HEK293 (cell line): Measurements from ENCODE around the gene C22orf42.
A peak's percentile ranks its signal among the peaks of the same experiment; 100 is the strongest.

Experiments
- CTCF ChIA-PET: fragments of 350-600 bp; formaldehyde crosslinking; extraction: SDS; loops from one replicate; lab custom pipeline; 2021; ENCODE audit warnings: antibody characterized with exemption; lab: Yijun Ruan, JAX
- POLR2A ChIA-PET: fragments of 300-600 bp; formaldehyde crosslinking; extraction: SDS; loops from one replicate; lab custom pipeline; 2020; ENCODE audit warnings: antibody characterized with exemption, inconsistent platforms; lab: Yijun Ruan, JAX
- H3K27ac ChIP-seq: fragments of 200-500 bp; sonication (Bioruptor generic); 2 replicates; pipeline ENCODE4 v1.5.1; 2014; ENCODE audit warnings: low read depth, low read length, control low read depth, inconsistent platforms; ENCODE audit errors: extremely low read depth
- H3K36me3 ChIP-seq, 2 experiments: fragments of 200-500 bp in 1 of 2; sonication (Bioruptor generic) in 1 of 2; 1 replicate in 1 of 2; 2 replicates in 1 of 2; pipeline ENCODE4 v1.5.1; 2014 to 2017; ENCODE audit warnings: inconsistent platforms in 2 of 2, low read length in 2 of 2; ENCODE audit not compliant: control insufficient read depth in 2 of 2, insufficient read depth in 1 of 2
- H3K4me1 ChIP-seq: fragments of 200-500 bp; sonication (Bioruptor generic); 2 replicates; pipeline ENCODE4 v1.5.1; 2014; ENCODE audit warnings: mild to moderate bottlenecking, low read length, inconsistent platforms; ENCODE audit not compliant: control insufficient read depth, insufficient read depth
- H3K4me3 ChIP-seq: 2 replicates; pipeline ENCODE4 v1.5.1; 2011; ENCODE audit warnings: low read depth, mild to moderate bottlenecking, control low read depth, low read length, moderate library complexity
- H3K9me3 ChIP-seq: fragments of 200-500 bp; sonication (Bioruptor generic); 2 replicates; pipeline ENCODE4 v1.5.1; 2014; ENCODE audit warnings: low read depth, low read length, inconsistent platforms; ENCODE audit not compliant: control insufficient read depth, insufficient read depth
- BCL11B ChIP-seq: fragments of 450-650 bp; formaldehyde crosslinking; IDR thresholded peaks from 2 replicates; pipeline ENCODE4 v1.5.1; 2016; ENCODE audit warnings: low read depth, missing biosample characterization, missing genetic modification characterization
- GLIS1 ChIP-seq: fragments of 450-650 bp; formaldehyde crosslinking; IDR thresholded peaks from 2 replicates; pipeline ENCODE4 v1.5.1; 2016; ENCODE audit warnings: missing biosample characterization, missing genetic modification characterization
- GLIS2 ChIP-seq: fragments of 450-650 bp; formaldehyde crosslinking; IDR thresholded peaks from 2 replicates; pipeline ENCODE4 v1.5.1; 2016; ENCODE audit warnings: missing biosample characterization, missing genetic modification characterization
- INSM2 ChIP-seq: fragments of 450-650 bp; formaldehyde crosslinking; IDR thresholded peaks from 2 replicates; pipeline ENCODE4 v1.5.1; 2016; ENCODE audit warnings: missing biosample characterization, missing genetic modification characterization
- KLF16 ChIP-seq: fragments of 450-650 bp; formaldehyde crosslinking; IDR thresholded peaks from 2 replicates; pipeline ENCODE4 v1.5.1; 2017; ENCODE audit warnings: missing biosample characterization, missing genetic modification characterization
- MYNN ChIP-seq: fragments of 450-650 bp; formaldehyde crosslinking; IDR thresholded peaks from 2 replicates; pipeline ENCODE4 v1.5.1; 2016; ENCODE audit warnings: missing biosample characterization, missing genetic modification characterization, borderline replicate concordance
- SP7 ChIP-seq: fragments of 450-650 bp; formaldehyde crosslinking; IDR thresholded peaks from 2 replicates; pipeline ENCODE4 v1.5.1; 2016; ENCODE audit warnings: missing biosample characterization, missing genetic modification characterization
- ZBTB20 ChIP-seq: fragments of 450-650 bp; formaldehyde crosslinking; IDR thresholded peaks from 2 replicates; pipeline ENCODE4 v1.5.1; 2016; ENCODE audit warnings: missing biosample characterization, missing genetic modification characterization
- ZBTB26 ChIP-seq: fragments of 450-650 bp; formaldehyde crosslinking; optimal IDR thresholded peaks from 2 replicates; pipeline ENCODE3; 2016; ENCODE audit warnings: missing biosample characterization, mild to moderate bottlenecking, missing genetic modification characterization
- ZBTB8A ChIP-seq: fragments of 450-650 bp; formaldehyde crosslinking; IDR thresholded peaks from 2 replicates; pipeline ENCODE4 v1.5.1; 2016; ENCODE audit warnings: missing biosample characterization, missing genetic modification characterization
- ZNF155 ChIP-seq: fragments of 450-650 bp; formaldehyde crosslinking; IDR thresholded peaks from 2 replicates; pipeline ENCODE4 v1.5.1; 2016; ENCODE audit warnings: missing biosample characterization, missing genetic modification characterization
- ZNF157 ChIP-seq: fragments of 450-650 bp; formaldehyde crosslinking; IDR thresholded peaks from 2 replicates; pipeline ENCODE4 v1.5.1; 2016; ENCODE audit warnings: missing biosample characterization, missing genetic modification characterization
- ZNF169 ChIP-seq: fragments of 450-650 bp; formaldehyde crosslinking; IDR thresholded peaks from 2 replicates; pipeline ENCODE4 v1.5.1; 2016; ENCODE audit warnings: missing biosample characterization, missing genetic modification characterization
- ZNF211 ChIP-seq: fragments of 450-650 bp; formaldehyde crosslinking; IDR thresholded peaks from 2 replicates; pipeline ENCODE4 v1.5.1; 2016; ENCODE audit warnings: low read depth, missing biosample characterization, missing genetic modification characterization
- ZNF341 ChIP-seq: fragments of 450-650 bp; formaldehyde crosslinking; IDR thresholded peaks from 2 replicates; pipeline ENCODE4; 2016; ENCODE audit warnings: low read depth, missing biosample characterization, missing genetic modification characterization
- ZNF398 ChIP-seq: fragments of 450-650 bp; formaldehyde crosslinking; IDR thresholded peaks from 2 replicates; pipeline ENCODE4 v1.5.1; 2017; ENCODE audit warnings: missing biosample characterization, missing genetic modification characterization
- ZNF600 ChIP-seq: fragments of 450-650 bp; formaldehyde crosslinking; IDR thresholded peaks from 2 replicates; pipeline ENCODE4 v1.5.1; 2016; ENCODE audit warnings: missing biosample characterization, missing genetic modification characterization
- ZNF610 ChIP-seq: fragments of 450-650 bp; formaldehyde crosslinking; IDR thresholded peaks from 2 replicates; pipeline ENCODE4 v1.5.1; 2016; ENCODE audit warnings: missing biosample characterization, missing genetic modification characterization, borderline replicate concordance
- ZNF670 ChIP-seq: fragments of 450-650 bp; formaldehyde crosslinking; IDR thresholded peaks from 2 replicates; pipeline ENCODE4 v1.5.1; 2016; ENCODE audit warnings: missing biosample characterization, missing genetic modification characterization, low read depth
- ZNF843 ChIP-seq: fragments of 450-650 bp; formaldehyde crosslinking; IDR thresholded peaks from 2 replicates; pipeline ENCODE4 v1.5.1; 2016; ENCODE audit warnings: missing biosample characterization, missing genetic modification characterization
- ZXDB ChIP-seq: fragments of 450-650 bp; formaldehyde crosslinking; IDR thresholded peaks from 2 replicates; pipeline ENCODE4 v1.5.1; 2016; ENCODE audit warnings: missing biosample characterization, missing genetic modification characterization
- TF ChIP-seq, protein P1 (sequence below): fragments of 450-650 bp; formaldehyde crosslinking; IDR thresholded peaks from 2 replicates; pipeline ENCODE4 v1.5.1; 2016; ENCODE audit warnings: missing biosample characterization, missing genetic modification characterization
- TF ChIP-seq, protein P2 (sequence below): fragments of 450-650 bp; formaldehyde crosslinking; IDR thresholded peaks from 2 replicates; pipeline ENCODE4 v1.5.1; 2016; ENCODE audit warnings: missing biosample characterization, missing genetic modification characterization

Gene C22orf42

GRCh38 chr22:32204040-32204855 is 45.1 kb upstream of the C22orf42 start (continued):
- TF ChIP-seq ZNF610 = no peak
- no peak for TF ChIP-seq ZNF155 (tag by site-specific recombination)
- 0 out of 2 replicates have a peak, but pooled peaks have one; percentile 14 for TF ChIP-seq SP7 (tag by site-specific recombination)
- TF ChIP-seq ZNF169 (tag by site-specific recombination) = no peak
- TF ChIP-seq ZNF670 (tag by site-specific recombination) = no peak
- peak; percentile 91 for TF ChIP-seq ZNF341 (tag by site-specific recombination)
- no peak for TF ChIP-seq ZNF843
- TF ChIP-seq ZXDB (tag by site-specific recombination) = 0 out of 2 replicates have a peak, but pooled peaks have one; percentile 28
- peak; percentile 85 for TF ChIP-seq GLIS2 (tag by site-specific recombination)
- 0 out of 2 replicates have a peak, but pooled peaks have one; percentile 38 for TF ChIP-seq GLIS1 (tag by site-specific recombination)
- TF ChIP-seq ZBTB8A = peak; percentile 56
- TF ChIP-seq KLF16 = peak; percentile 63; the same call in 1 of the 2 replicates
- peak; percentile 68 for TF ChIP-seq ZNF398 (tag by site-specific recombination)
- TF ChIP-seq, protein P1, sequence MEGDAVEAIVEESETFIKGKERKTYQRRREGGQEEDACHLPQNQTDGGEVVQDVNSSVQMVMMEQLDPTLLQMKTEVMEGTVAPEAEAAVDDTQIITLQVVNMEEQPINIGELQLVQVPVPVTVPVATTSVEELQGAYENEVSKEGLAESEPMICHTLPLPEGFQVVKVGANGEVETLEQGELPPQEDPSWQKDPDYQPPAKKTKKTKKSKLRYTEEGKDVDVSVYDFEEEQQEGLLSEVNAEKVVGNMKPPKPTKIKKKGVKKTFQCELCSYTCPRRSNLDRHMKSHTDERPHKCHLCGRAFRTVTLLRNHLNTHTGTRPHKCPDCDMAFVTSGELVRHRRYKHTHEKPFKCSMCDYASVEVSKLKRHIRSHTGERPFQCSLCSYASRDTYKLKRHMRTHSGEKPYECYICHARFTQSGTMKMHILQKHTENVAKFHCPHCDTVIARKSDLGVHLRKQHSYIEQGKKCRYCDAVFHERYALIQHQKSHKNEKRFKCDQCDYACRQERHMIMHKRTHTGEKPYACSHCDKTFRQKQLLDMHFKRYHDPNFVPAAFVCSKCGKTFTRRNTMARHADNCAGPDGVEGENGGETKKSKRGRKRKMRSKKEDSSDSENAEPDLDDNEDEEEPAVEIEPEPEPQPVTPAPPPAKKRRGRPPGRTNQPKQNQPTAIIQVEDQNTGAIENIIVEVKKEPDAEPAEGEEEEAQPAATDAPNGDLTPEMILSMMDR (tag by site-specific recombination) = peak; percentile 85
- TF ChIP-seq, all 188 proteins: peak for 21

DNA sequence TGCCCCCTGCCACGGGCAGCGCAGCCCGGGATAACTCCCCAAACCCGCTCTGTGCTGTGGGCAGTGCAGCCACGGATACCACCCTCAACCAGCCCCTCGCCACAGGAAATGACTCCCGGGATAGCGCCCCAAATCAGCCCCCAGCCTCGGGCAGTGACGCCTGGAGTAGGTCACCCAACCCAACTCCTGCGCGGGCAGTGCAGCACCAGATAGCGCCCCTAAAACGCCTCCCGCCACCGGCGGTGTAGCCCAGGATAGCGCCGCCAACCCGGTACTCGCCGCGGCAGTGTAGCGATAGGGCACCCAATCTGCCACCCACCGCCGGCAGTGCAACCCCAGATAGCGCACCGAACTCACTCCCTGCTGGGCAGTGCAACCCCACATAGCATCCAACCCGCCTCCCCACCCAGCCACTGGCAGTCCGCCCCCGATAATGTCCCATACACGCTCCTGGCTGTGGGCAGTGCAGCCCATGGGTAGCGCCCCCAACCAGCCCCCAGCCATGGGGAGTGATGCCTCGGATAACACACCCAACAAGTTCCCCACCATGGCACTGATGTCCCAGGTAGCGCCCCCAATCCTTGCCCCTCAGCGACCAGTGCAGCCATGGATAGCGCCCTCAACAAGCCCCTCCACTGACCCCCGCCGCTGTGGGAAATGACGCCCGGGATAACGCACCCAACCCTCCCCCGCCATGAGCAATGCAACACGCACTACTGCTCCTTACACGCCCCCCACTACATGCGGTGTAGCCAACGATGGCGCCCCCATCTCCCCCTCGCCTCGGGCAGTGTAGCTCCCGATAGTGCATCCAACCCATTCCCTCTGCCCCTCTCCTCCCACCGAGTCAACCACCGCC is 44.3 kb upstream of the C22orf42 start:
- 0 out of 2 replicates have a peak, but pooled peaks cover 3% of the 10 kb centered on the region for H3K4me1 ChIP-seq
- no peaks in the 10 kb centered on the region for H3K9me3 ChIP-seq
- peak overlapping the region; percentile 34 for H3K4me3 ChIP-seq
- CTCF ChIA-PET = interaction anchor here (0.6 to 0.8 kb wide), 3 partner anchors 8 to 65 kb away, joined by 3 to 4 read pairs (median 3); no protein-coding TSS in a partner anchor
- POLR2A ChIA-PET = no interaction called here
- no peak overlapping the region for H3K27ac ChIP-seq
- H3K36me3 ChIP-seq = peaks cover 0 to 11% of the 10 kb centered on the region in 2 experiments; a peak in 1 of 3 replicates
- peak; percentile 84 for TF ChIP-seq ZNF398 (tag by site-specific recombination)
- TF ChIP-seq ZBTB20 (tag by site-specific recombination) = peak; percentile 45
- TF ChIP-seq ZNF157 (tag by site-specific recombination) = no peak
- TF ChIP-seq, protein P2, sequence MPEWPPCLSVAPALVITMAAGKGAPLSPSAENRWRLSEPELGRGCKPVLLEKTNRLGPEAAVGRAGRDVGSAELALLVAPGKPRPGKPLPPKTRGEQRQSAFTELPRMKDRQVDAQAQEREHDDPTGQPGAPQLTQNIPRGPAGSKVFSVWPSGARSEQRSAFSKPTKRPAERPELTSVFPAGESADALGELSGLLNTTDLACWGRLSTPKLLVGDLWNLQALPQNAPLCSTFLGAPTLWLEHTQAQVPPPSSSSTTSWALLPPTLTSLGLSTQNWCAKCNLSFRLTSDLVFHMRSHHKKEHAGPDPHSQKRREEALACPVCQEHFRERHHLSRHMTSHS (tag by site-specific recombination) = no peak
- TF ChIP-seq ZNF600 (tag by site-specific recombination) = no peak
- peak; percentile 19 for TF ChIP-seq ZBTB26 (tag by site-specific recombination)
- TF ChIP-seq ZNF211 (tag by site-specific recombination) = no peak
- TF ChIP-seq MYNN = no peak
- TF ChIP-seq GLIS2 (tag by site-specific recombination) = peak; percentile 52; the same call in 1 of the 2 replicates
- no peak for TF ChIP-seq ZNF670 (tag by site-specific recombination)
- no peak for TF ChIP-seq BCL11B
- no peak for TF ChIP-seq INSM2
